Activated T-cell treated with anti-CD3 and anti-CD28 coated beads, Interleukin-2, amount 50 U/mL, for 72 hours (primary cell): ENCODE data around the gene CELA2A. TPM values are rescaled to one million over a fixed set of nuclear protein-coding genes. Genes with fewer than 3 reads are reported as not detected.
A peak's percentile ranks its signal among the peaks of the same experiment; 100 is the strongest.
"Not testable (repeated sequence)": the region's sequence is repeated elsewhere in the genome, so short reads cannot be mapped to it uniquely, and the experiment has no call there.

Experiments
- ATAC-seq, 2 donors: fragments of 150-1000 bp; cut with Tn5 transposase; replicated peaks in 1 of 2; 2 replicates each; pipeline ENCODE4 v1.10.0; 2021; ENCODE audit warnings: moderate library complexity in 2 of 2, mild to moderate bottlenecking in 1 of 2
- DNase-seq, 2 donors: peaks; one replicate each; pipeline ENCODE4 v3.0.0; 2021 to 2022; ENCODE audit warnings: mixed read lengths in 1 of 2
- H3K27ac Mint-ChIP-seq: one replicate; pipeline ENCODE4 v1.8.0; 2022; ENCODE audit warnings: mild to moderate bottlenecking, moderate library complexity, mixed read lengths
- H3K27me3 Mint-ChIP-seq: one replicate; pipeline ENCODE4 v1.8.0; 2022; ENCODE audit warnings: low read depth, mixed read lengths
- H3K36me3 Mint-ChIP-seq, 2 donors: one replicate each; pipeline ENCODE4 v1.8.0; 2022; ENCODE audit warnings: mixed read lengths in 2 of 2, mild to moderate bottlenecking in 1 of 2; ENCODE audit not compliant: insufficient read depth in 2 of 2
- H3K4me1 Mint-ChIP-seq: one replicate; pipeline ENCODE4 v1.8.0; 2022; ENCODE audit warnings: low read depth, mixed read lengths
- H3K4me3 Mint-ChIP-seq, 2 donors: one replicate each; pipeline ENCODE4 v1.8.0; 2022; ENCODE audit warnings: mild to moderate bottlenecking in 2 of 2, mixed read lengths in 2 of 2, moderate library complexity in 2 of 2
- H3K9me3 Mint-ChIP-seq, 2 donors: one replicate each; pipeline ENCODE4 v1.8.0; 2022; ENCODE audit warnings: mixed read lengths in 2 of 2
- total RNA-seq, 2 donors: library from RNA; stranded (reverse); gene quantifications; one replicate each; pipeline ENCODE4 v1.2.3, GENCODE V29; 2022

Gene CELA2A
- total RNA-seq, 2 donors from 2014 or later: not detected

DNA sequence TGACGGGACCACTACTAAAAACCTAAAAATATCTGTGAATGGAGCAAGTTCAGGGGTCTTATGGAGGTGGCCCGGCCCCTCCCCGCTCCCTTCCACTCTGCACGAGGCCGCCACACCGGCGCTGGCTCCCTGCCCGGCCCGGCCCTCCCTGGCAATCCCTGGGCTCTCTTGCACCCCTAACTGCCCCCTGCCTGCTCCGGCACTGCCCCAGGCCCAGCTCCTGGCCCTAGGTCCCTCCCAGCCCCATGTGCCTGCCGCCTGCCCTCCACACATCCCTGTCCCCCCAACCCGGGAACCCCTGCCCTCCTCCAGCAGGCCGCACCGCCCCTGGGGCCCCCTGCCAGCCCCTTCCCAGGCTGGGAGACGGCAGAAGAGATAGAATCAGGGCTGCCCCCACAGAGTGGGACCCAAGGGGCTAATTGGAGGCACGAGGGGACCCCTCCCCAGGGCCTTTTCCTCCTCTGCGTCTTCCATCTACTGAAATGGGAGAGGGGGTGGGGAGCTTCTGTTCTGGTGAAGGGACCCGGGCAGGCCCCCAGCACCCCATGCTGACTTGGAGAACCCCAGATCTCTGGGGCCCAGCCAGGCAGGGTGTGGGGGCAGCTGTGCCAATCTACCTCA is 27.6 kb upstream of the CELA2A start:
- H3K4me3 Mint-ChIP-seq: no peak overlapping the region
- DNase-seq (no peak), ATAC-seq (no peak)
- no peaks in the 10 kb centered on the region for H3K9me3 Mint-ChIP-seq
- H3K27me3 Mint-ChIP-seq: no peaks in the 10 kb centered on the region
- no peaks in the 10 kb centered on the region for H3K4me1 Mint-ChIP-seq
- H3K36me3 Mint-ChIP-seq: no peaks in the 10 kb centered on the region
- H3K27ac Mint-ChIP-seq: no peak overlapping the region

DNA sequence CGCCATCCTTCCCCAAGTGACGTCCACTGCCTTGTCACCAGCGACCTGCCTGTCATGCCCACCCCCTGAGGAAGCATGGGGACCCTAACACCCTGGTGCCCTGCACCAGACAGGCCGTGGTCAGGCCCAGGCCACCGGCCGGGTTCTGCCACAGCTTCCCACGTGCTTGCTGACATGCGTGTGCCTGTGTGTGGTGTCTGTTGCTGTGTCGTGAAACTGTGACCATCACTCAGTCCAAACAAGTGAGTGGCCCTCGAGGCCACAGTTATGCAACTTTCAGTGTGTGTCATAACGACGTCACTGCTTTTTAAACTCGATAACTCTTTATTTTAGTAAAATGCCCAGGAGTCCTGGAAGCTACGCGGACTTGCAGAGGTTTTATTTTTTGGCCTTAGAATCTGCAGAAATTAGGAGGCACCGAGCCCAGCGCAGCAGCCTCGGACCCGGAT is 26.8 kb upstream of the CELA2A start:
- DNase-seq (no peak), ATAC-seq (peak in 1 of 2 donors; percentile 40)
- no peaks in the 10 kb centered on the region for H3K36me3 Mint-ChIP-seq
- no peak overlapping the region for H3K4me3 Mint-ChIP-seq
- H3K27me3 Mint-ChIP-seq: no peaks in the 10 kb centered on the region
- H3K9me3 Mint-ChIP-seq: no peaks in the 10 kb centered on the region
- no peaks in the 10 kb centered on the region for H3K4me1 Mint-ChIP-seq
- no peak overlapping the region for H3K27ac Mint-ChIP-seq

DNA sequence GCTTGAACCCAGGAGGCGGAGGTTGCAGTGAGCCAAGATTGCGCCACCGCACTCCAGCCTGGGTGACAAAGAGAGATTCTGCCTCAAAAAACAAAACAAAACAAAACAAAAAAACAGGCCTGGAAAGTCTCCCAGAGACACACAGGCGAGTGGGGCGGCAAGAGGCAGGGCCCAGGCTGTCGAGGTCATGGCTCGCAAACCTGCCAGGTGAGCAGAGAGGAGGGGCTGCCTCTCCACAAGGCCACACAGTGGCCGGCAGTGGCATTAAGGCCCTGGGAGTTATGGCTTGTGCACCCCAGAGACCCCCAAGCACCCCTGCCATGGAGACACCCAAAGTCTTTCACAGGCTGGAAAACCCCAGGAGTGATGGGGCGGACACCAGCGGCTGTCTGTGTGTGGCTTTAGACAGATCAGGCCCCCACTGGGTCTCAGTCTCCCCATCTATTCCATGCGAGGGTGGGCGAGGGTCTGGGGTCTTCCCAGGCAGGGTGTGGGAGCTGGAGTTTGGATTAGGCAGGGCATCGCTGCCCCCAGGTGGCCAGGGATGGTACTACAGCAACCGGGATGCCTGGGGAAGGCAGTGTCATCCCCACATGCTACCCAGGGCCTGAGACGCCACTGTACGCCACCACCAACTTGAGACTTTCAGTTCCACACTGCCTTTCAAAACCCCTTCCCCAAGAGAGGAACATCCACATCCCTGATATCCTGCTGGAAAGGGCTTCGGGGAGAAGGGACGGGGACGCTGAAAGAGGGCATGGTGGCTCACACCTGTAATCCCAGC is 25.6 kb upstream of the CELA2A start:
- Mint-ChIP-seq H3K36me3 (no peaks in the 10 kb centered on the region), H3K27me3 (no peaks in the 10 kb centered on the region), H3K4me3 (no peak overlapping the region), H3K4me1 (no peaks in the 10 kb centered on the region), H3K9me3 (no peaks in the 10 kb centered on the region), H3K27ac (no peak overlapping the region)
- peak; percentile 67 to 80 for DNase-seq
- peak; percentile 57 to 61 for ATAC-seq

DNA sequence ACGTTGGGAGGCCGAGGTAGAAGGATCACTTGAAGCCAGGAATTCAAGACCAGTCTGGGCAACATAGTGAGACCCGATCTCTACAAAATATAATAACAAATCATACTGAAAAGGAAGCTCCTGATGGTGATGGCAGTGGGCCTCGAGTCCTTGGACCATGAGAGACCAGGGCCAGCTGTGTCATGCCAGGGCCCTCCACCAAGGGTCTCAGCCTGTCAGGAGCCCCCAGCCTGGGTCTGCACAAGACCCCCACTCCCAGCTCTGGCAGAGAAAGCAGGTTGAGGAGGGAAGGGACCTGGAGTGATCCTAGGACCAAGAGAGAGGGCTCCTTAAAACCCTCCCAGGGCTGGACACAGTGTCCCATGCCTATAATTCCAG is 25.0 kb upstream of the CELA2A start:
- DNase-seq: no peak
- no peaks in the 10 kb centered on the region for H3K36me3 Mint-ChIP-seq
- no peak overlapping the region for H3K4me3 Mint-ChIP-seq
- H3K27ac Mint-ChIP-seq: no peak overlapping the region
- no peaks in the 10 kb centered on the region for H3K4me1 Mint-ChIP-seq
- H3K9me3 Mint-ChIP-seq: no peaks in the 10 kb centered on the region
- H3K27me3 Mint-ChIP-seq: no peaks in the 10 kb centered on the region
- ATAC-seq: no peak

DNA sequence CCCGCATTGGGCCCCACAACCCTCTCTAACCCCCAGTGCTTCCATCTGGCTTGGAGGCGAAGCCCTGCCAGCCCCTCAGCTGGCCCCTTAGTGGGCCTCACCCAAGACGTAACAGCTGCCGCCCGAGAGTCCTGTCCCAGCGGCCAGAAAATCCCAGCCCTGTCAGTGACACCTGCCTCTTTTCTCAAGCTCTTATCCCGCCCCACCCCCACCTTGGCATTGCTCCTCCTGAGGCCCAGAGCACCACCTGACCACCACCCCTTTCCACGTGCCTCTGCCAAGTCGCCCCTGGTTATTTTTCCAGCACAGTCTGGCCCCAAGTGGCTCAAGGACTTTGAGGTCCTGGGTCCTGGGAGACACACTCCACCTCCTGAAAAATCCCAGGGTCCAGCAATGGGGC is 24.2 kb upstream of the CELA2A start:
- Mint-ChIP-seq H3K27me3 (no peaks in the 10 kb centered on the region), H3K4me1 (no peaks in the 10 kb centered on the region), H3K4me3 (no peak overlapping the region), H3K27ac (no peak overlapping the region), H3K9me3 (no peaks in the 10 kb centered on the region), H3K36me3 (no peaks in the 10 kb centered on the region)
- DNase-seq (no peak), ATAC-seq (no peak)

DNA sequence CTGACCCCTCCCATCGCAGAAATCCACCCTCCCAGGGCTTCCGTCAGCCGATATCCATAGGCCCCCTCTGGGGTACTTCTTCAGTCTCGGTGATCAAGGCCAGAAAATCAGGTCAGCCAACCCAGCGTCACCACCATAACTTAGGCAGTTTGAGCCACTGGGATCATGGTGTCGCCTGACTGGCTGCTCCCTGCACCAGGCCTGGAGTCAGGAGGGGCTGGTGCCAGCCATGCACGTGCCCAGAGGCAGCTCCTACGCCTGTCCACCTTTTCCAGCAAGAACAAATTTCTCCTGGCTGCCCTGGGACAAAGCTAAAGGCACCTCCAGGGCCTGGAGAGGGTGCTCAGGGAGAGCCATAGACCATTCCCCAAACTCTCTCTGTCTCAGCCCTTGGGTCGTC is 23.1 kb upstream of the CELA2A start:
- no peak for DNase-seq
- H3K9me3 Mint-ChIP-seq: no peaks in the 10 kb centered on the region

DNA sequence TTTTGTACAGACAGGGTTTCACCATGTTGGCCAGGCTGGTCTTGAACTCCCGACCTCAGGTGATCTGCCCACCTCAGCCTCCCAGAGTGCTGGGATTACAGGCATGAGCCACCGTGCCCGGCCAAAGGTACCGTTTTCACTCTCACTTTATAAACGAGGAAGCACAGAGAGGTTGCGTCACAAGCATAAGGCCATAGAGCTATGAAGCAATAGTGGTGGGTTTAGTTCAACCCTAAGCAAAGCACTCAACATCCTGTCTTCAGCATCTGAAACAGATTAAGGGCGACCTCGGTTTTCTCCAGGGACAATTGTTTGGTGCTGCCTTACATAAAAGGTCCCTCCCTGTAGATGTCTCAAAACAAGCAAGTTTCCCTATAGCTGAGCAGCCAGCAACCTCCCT is 21.8 kb upstream of the CELA2A start:
- ATAC-seq, H3K4me1 Mint-ChIP-seq, H3K36me3 Mint-ChIP-seq, H3K27me3 Mint-ChIP-seq, H3K9me3 Mint-ChIP-seq, H3K4me3 Mint-ChIP-seq, DNase-seq, H3K27ac Mint-ChIP-seq: not testable (repeated sequence)

More for the DNA sequence above, 23.1 kb upstream of the CELA2A start:
- ATAC-seq: no peak
- Mint-ChIP-seq H3K27ac (no peak overlapping the region), H3K36me3 (no peaks in the 10 kb centered on the region), H3K4me1 (no peaks in the 10 kb centered on the region), H3K27me3 (no peaks in the 10 kb centered on the region), H3K4me3 (no peak overlapping the region)

DNA sequence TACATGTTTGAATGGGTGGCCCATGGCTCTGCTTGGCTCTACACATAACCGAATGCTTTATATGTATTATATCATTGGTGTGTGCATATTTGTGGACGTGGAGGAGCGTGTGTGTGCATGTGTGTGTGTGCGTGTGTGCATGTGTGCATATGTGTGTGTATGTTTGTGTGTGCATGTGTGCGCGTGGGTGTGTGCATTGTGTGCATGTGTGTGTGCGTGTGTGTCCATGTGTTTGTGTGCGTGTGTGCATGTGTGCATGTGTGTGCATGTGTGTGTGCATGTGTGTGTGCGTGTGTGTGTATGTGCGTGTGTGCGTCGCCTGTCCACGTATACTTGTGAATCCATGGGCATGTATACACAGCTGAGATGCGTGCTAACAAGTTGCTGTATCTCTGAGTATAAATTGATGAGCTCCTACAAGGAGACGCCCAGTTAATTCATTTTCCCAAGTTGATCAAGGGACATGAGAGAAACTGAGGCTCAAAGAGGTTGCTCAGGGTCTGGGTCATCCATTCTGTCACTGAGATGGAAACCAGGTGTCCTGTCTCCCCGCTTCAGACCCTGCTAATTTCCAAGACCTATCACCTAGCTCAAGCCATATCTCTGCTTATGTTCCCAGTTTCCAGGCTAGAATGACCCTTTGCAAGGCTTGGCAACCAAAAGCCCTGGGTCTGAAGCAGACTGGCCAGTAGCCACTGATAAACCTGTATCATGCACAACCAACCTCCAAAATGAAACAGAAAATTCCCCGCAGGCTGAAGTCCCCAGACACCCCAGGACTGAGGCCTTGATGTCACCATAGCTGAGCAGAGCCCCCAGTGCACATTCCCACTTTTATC is 21.1 kb upstream of the CELA2A start:
- Mint-ChIP-seq H3K4me1 (no peaks in the 10 kb centered on the region), H3K27ac (no peak overlapping the region), H3K27me3 (no peaks in the 10 kb centered on the region), H3K4me3 (no peak overlapping the region), H3K36me3 (no peaks in the 10 kb centered on the region), H3K9me3 (no peaks in the 10 kb centered on the region)
- DNase-seq: no peak
- no peak for ATAC-seq

DNA sequence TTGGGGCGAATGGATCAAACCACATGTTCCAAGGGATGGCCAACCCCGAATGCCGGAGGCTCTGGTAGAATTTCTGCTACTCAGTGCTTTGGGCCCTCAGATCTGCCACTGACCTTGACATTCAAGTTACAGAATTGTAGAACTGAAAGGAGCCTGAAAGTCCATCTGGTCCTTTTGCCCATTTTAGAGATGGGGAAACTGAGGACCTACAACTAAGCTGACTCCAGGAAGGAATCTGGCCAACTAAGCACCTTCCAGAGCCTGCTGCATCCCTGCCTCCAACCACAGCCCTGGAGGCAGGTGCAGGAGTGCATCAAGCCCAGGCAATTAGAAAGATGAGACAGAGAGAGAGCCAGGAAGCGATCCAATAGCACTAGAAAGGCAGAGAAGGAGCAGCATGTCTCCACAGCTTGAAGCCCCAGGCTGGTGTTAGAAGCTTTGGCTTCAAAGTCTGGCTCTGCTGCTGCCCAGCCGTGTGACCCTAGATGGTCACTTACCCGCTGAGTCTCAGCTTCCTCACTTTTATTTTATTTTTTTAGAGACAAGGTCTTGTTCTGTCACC is 19.6 kb upstream of the CELA2A start:
- no peak for DNase-seq
- no peaks in the 10 kb centered on the region for H3K27me3 Mint-ChIP-seq
- no peaks in the 10 kb centered on the region for H3K4me1 Mint-ChIP-seq
- H3K36me3 Mint-ChIP-seq: no peaks in the 10 kb centered on the region
- H3K4me3 Mint-ChIP-seq: no peak overlapping the region
- H3K27ac Mint-ChIP-seq: no peak overlapping the region
- ATAC-seq: no peak
- no peaks in the 10 kb centered on the region for H3K9me3 Mint-ChIP-seq

DNA sequence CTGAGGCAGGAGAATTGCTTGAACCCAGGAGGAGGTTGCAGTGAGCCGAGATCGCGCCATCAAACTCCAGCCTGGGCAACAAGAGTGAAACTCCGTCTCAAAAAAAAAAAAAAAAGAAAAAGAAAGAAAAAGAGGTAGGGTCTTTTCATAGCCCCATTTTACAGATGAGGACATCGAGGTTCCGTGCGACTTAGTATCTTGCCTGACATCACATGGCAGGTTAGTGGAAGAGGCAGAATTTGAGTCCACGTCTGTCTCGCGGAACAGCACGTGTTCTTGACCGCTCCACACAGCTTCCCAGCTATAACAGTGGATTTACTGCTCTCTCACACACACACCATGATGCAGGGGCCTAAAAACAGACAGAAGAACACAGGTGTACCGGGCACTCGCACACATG is 17.2 kb upstream of the CELA2A start:
- Mint-ChIP-seq H3K27me3 (no peaks in the 10 kb centered on the region), H3K36me3 (no peaks in the 10 kb centered on the region), H3K4me1 (no peaks in the 10 kb centered on the region), H3K27ac (no peak overlapping the region), H3K4me3 (no peak overlapping the region), H3K9me3 (no peaks in the 10 kb centered on the region)
- ATAC-seq (no peak), DNase-seq (no peak)

DNA sequence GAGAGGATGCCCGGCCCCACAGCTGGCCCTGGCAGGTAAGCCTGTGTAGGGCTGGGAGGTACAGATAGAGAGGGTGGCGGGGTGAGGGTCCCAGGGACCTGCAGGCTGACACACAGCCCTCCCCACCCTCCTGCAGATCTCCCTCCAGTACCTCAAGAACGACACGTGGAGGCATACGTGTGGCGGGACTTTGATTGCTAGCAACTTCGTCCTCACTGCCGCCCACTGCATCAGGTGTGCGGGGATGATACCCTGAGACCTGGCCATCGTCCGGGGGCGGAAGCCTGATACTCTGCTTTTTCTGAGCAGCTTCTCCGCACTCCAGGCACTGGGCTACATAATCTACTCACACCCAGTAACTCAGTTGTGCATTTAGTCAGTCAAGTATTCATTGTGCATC is 16.2 kb upstream of the CELA2A start:
- DNase-seq (no peak), ATAC-seq (no peak)
- Mint-ChIP-seq H3K4me1 (peaks cover 4% of the 10 kb centered on the region), H3K9me3 (no peaks in the 10 kb centered on the region), H3K4me3 (no peak overlapping the region), H3K36me3 (no peaks in the 10 kb centered on the region), H3K27ac (no peak overlapping the region), H3K27me3 (peaks cover 6% of the 10 kb centered on the region)

DNA sequence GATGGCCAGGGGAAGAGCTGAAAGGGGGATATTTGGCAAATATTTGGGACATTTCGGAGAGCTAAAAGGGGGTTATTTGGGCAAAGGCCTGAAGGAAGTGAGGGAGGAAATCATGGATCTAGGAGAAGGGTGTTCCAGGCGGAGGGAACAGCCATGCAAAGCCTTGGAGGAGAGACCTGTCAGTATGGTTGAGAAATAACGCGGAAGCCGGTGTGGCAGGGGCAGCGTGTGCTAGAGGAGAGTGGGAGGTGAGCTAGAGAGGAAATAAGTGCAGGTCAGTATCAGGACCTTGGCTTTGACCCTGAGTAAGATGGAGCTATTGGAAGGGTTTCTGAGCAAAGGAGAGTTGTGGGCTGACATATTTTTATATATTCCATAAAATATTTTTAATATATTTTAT is 15.3 kb upstream of the CELA2A start:
- peaks cover 9% of the 10 kb centered on the region for H3K4me1 Mint-ChIP-seq
- H3K4me3 Mint-ChIP-seq: no peak overlapping the region
- peaks cover 15% of the 10 kb centered on the region for H3K27me3 Mint-ChIP-seq
- H3K36me3 Mint-ChIP-seq: no peaks in the 10 kb centered on the region
- H3K9me3 Mint-ChIP-seq: no peaks in the 10 kb centered on the region
- DNase-seq (no peak), ATAC-seq (no peak)
- no peak overlapping the region for H3K27ac Mint-ChIP-seq

DNA sequence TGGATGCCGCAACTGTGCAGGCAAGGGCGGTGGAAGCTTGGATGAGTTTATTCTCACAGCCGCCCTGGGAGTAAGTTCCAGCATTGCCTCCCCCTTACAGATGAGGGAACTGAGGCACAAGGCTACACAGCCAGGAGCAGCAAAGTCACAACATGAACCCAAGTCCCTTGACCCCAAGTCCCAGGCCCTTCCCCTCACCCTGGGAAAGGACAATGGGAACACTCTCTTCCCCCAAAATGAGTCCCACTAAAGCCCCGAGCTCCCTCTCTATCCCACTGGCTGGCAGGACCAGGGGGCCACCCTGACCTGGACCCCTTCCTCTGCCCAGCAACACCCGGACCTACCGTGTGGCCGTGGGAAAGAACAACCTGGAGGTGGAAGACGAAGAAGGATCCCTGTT is 14.4 kb upstream of the CELA2A start:
- Mint-ChIP-seq H3K4me1 (peaks cover 9% of the 10 kb centered on the region), H3K4me3 (no peak overlapping the region), H3K27me3 (peaks cover 16% of the 10 kb centered on the region), H3K27ac (no peak overlapping the region), H3K9me3 (no peaks in the 10 kb centered on the region), H3K36me3 (no peaks in the 10 kb centered on the region)
- no peak for DNase-seq
- ATAC-seq: no peak
